ENCODE measurements around the gene C2CD3.

C2CD3 gene

DNA sequence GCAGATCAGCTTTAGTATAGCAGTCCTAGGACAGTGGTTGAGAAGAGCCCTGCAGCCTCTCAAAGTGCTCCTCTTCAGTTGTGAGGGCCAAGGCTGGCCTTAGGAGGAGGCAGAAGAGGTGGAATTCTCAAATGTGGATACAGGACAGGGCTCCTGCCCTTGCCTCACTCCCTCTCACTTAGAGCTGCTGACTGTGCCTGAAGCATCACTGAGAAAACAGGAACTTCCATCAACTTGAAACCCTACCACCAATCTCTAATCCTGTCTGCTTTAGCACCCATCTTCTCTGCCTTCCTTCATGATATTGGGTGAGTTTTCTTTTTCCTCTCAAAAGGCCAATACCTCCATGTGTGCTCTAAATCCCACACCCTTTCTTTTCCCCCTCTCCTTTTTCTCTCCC is 147.5 kb downstream of the C2CD3 start:
- Mint-ChIP-seq H3K27ac (peak overlapping the region; percentile 1 to 35), H3K9me3 (no peaks in the 10 kb centered on the region)

DNA sequence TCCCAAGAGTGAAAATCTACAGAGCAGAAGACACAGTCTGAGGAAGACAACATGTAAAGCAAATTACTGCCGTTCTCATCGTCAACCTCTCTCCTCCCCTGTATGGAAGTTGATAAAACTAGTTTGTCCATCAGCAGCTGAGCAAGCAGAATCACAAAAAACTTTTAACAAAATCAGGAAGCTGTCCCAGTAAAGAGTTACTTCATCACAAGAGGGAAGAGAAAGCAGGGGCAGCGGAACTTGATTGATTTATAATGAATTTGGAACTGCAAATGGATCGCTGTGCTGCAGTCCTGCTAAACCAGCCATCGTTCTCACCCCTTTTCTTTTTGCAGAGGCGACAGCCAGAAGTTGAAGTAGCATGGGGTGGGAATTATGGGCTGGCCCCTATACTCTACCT is 148.3 kb downstream of the C2CD3 start:
- Mint-ChIP-seq H3K27ac (no peak overlapping the region), H3K36me3 (ENCODE audit: insufficient read depth) (peaks cover 4% of the 10 kb centered on the region), H3K9me3 (no peaks in the 10 kb centered on the region), H3K27me3 (no peaks in the 10 kb centered on the region), H3K4me1 (ENCODE audit: low read depth in 2 of 2) (peaks cover 14 to 17% of the 10 kb centered on the region in 2 donors), H3K4me3 (no peak overlapping the region)
- DNase-seq: no peak
- ATAC-seq (replicated peaks): no peak

More for the DNA sequence above, 147.5 kb downstream of the C2CD3 start:
- peaks cover 15 to 17% of the 10 kb centered on the region in 2 donors for H3K4me1 Mint-ChIP-seq (ENCODE audit: low read depth in 2 of 2)
- H3K36me3 Mint-ChIP-seq (ENCODE audit: insufficient read depth): peaks cover 4% of the 10 kb centered on the region
- DNase-seq (no peak), ATAC-seq (replicated peaks) (no peak)
- no peak overlapping the region for H3K4me3 Mint-ChIP-seq
- no peaks in the 10 kb centered on the region for H3K27me3 Mint-ChIP-seq

DNA sequence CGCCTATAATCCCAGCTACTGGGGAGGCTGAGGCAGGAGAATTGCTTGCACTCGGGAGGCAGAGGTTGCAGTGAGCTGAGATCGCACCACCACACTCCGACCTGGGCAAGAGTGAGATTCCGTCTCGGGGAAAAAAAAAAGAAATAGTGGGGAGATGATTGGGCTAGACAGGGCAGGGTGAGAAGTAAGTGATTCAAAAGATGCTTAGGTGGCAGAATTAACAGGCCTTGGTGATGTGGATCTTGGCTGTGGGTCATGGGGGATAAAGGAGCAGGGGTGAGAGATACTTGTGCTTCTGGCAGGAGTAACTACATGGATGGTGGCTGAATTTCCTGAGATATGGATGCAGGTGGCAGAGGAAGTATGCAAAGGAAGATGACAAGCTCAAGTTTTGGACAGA is 148.8 kb downstream of the C2CD3 start:
- H3K4me1 Mint-ChIP-seq (ENCODE audit: low read depth in 2 of 2): peaks cover 14 to 17% of the 10 kb centered on the region in 2 donors
- H3K27me3 Mint-ChIP-seq: no peaks in the 10 kb centered on the region
- H3K27ac Mint-ChIP-seq: no peak overlapping the region
- DNase-seq: no peak
- ATAC-seq (replicated peaks): no peak
- H3K9me3 Mint-ChIP-seq: no peaks in the 10 kb centered on the region
- H3K36me3 Mint-ChIP-seq (ENCODE audit: insufficient read depth): peaks cover 4% of the 10 kb centered on the region
- H3K4me3 Mint-ChIP-seq: no peak overlapping the region

DNA sequence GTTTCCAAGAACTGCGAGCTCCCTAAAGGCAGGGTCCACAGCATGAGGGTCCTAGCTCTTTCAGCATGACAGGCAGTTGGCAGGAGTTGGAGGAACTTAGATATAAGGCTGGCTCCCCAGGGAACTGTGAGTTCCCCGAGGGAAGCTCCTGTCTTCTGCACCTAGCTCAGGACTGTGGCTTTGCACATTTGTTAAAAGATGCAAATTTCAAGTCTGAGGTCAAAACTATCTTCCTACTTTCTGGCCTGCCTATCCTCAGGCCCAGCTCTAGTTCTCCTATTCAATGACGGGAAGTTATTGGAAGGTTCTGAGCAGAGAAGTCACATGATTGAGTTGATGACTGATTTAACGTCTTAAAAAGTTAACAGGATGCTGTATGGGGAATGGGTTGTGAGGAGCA is 150.3 kb downstream of the C2CD3 start:
- ATAC-seq (replicated peaks): no peak

DNA sequence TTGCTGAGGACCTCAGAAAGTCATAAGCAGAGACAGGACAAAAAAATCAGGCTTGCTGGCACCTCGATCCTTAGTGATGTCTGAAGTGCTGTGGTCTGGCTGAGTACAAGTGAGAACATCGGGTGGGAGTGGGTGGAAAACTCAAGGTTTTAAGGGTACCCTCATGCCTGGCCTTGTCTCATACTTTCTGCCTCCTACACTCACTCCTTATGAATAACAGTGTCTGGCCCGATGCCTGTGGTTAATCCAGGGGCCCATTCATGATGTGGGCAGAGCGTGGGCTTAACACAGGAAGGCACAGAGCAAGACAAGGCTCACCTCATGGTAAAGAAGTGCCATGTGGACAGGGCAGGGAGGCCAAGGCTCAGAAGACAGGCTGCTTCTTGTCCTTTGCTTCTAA is 150.9 kb downstream of the C2CD3 start:
- H3K4me3 Mint-ChIP-seq: peak overlapping the region in 1 of 2 donors; percentile 7
- H3K36me3 Mint-ChIP-seq (ENCODE audit: insufficient read depth): no peaks in the 10 kb centered on the region
- no peaks in the 10 kb centered on the region for H3K9me3 Mint-ChIP-seq
- peaks cover 14 to 16% of the 10 kb centered on the region in 2 donors for H3K4me1 Mint-ChIP-seq (ENCODE audit: low read depth in 2 of 2)
- no peaks in the 10 kb centered on the region for H3K27me3 Mint-ChIP-seq
- peak in 2 of 3 experiments; percentile 14 to 26 for DNase-seq
- peak; percentile 95 for ATAC-seq (replicated peaks)
- H3K27ac Mint-ChIP-seq: no peak overlapping the region

More for the DNA sequence above, 150.3 kb downstream of the C2CD3 start:
- Mint-ChIP-seq H3K4me3 (no peak overlapping the region), H3K4me1 (ENCODE audit: low read depth in 2 of 2) (peaks cover 12 to 14% of the 10 kb centered on the region in 2 donors), H3K27ac (no peak overlapping the region), H3K27me3 (no peaks in the 10 kb centered on the region), H3K9me3 (no peaks in the 10 kb centered on the region), H3K36me3 (ENCODE audit: insufficient read depth) (no peaks in the 10 kb centered on the region)
- DNase-seq: no peak

DNA sequence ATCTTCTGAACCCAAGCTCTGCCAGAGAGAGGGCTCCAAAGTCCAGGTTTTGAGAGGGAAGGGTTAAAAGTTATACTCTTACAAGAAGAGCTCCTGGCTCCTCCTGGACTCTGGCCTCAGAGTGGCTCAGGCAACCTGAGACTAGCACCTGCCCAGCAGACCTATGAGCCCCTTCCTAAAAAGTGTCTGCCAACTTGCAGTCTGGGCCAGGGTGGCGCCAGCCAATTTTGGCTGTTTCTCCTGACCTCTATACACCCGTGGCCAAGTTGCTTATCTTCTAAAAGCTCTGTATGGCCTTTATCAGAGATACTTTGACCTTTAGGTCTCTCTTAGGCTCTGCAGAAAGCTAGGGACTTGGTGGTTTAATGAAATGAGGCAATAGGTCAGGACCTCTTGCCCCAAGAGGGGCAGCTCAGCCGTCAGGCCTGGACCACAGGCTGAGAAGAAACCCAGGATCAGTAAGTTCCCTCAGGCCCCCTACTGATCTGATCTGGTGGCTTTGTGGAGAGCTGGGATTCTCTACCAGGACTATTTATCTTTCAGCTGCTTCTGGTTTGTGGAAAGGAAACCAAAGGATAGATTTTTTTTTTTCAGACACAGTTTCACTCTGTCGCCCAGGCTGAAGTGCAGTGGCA is 151.6 kb downstream of the C2CD3 start:
- no peaks in the 10 kb centered on the region for H3K9me3 Mint-ChIP-seq
- H3K36me3 Mint-ChIP-seq (ENCODE audit: insufficient read depth): no peaks in the 10 kb centered on the region
- DNase-seq (no peak), ATAC-seq (replicated peaks) (no peak)
- peak overlapping the region in 1 of 2 donors; percentile 7 for H3K4me3 Mint-ChIP-seq
- no peak overlapping the region for H3K27ac Mint-ChIP-seq
- H3K4me1 Mint-ChIP-seq (ENCODE audit: low read depth in 2 of 2): peaks cover 15 to 16% of the 10 kb centered on the region in 2 donors
- H3K27me3 Mint-ChIP-seq: no peaks in the 10 kb centered on the region

DNA sequence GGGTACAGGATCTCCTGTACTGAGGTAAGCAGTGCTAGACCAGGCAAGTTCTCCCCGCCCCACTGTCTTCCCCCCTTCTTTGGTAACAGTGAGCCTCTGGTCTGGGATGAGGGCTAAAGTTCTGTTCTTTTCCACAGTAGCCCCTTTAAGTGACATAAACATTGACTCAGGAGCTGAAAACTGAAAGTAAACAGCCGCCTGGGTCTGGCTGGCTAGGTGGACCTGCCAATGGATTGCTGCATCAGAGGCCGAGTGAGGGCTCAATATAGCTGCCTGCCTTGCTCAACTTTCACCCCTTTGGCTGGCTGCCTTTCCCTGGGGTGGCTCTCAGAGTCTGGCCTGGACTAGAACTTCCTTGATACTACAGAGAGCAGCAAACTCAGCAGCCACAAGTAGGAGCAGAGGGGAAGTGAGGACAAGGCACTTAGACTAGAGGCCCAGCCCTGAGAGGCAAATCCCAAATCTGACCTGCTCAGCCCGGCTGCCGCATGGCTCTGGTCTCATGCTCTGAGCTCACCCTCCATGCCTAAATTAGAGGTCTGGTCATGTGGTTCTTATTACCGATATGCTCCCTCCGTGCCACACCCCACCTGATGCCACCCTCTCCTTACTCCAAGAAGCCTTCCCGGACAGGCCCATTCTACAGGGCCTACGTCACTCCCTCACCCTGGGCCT is 152.3 kb downstream of the C2CD3 start:
- no peak overlapping the region for H3K4me3 Mint-ChIP-seq
- no peak for ATAC-seq (replicated peaks)
- H3K27ac Mint-ChIP-seq: no peak overlapping the region
- DNase-seq: no peak
- H3K27me3 Mint-ChIP-seq: no peaks in the 10 kb centered on the region
- H3K36me3 Mint-ChIP-seq (ENCODE audit: insufficient read depth): no peaks in the 10 kb centered on the region
- peaks cover 9 to 14% of the 10 kb centered on the region in 2 donors for H3K4me1 Mint-ChIP-seq (ENCODE audit: low read depth in 2 of 2)
- H3K9me3 Mint-ChIP-seq: no peaks in the 10 kb centered on the region

DNA sequence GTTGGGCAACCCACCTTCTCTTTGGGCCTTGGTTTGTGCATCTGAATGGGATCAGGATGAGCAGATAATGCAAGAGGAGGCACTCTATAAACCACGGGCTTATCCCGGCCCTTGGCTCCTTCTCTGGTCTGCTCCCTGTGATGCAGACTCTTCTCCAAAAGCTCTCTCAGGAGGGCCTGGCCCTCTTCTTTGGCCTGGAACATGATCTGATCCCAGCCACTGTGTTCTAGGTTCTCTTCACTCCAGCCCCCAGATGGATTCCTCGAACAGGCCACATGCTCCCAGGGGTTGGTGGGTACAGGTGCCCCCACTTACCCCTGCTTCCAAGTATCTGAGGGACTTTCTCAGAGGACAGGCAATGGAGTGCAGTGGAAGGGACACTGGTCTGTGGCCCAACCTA is 153.2 kb downstream of the C2CD3 start:
- no peaks in the 10 kb centered on the region for H3K27me3 Mint-ChIP-seq
- ATAC-seq (replicated peaks) (no peak), DNase-seq (no peak)
- H3K27ac Mint-ChIP-seq: no peak overlapping the region
- no peaks in the 10 kb centered on the region for H3K9me3 Mint-ChIP-seq
- H3K4me3 Mint-ChIP-seq: no peak overlapping the region
- H3K36me3 Mint-ChIP-seq (ENCODE audit: insufficient read depth): no peaks in the 10 kb centered on the region
- peaks cover 9 to 14% of the 10 kb centered on the region in 2 donors for H3K4me1 Mint-ChIP-seq (ENCODE audit: low read depth in 2 of 2)

DNA sequence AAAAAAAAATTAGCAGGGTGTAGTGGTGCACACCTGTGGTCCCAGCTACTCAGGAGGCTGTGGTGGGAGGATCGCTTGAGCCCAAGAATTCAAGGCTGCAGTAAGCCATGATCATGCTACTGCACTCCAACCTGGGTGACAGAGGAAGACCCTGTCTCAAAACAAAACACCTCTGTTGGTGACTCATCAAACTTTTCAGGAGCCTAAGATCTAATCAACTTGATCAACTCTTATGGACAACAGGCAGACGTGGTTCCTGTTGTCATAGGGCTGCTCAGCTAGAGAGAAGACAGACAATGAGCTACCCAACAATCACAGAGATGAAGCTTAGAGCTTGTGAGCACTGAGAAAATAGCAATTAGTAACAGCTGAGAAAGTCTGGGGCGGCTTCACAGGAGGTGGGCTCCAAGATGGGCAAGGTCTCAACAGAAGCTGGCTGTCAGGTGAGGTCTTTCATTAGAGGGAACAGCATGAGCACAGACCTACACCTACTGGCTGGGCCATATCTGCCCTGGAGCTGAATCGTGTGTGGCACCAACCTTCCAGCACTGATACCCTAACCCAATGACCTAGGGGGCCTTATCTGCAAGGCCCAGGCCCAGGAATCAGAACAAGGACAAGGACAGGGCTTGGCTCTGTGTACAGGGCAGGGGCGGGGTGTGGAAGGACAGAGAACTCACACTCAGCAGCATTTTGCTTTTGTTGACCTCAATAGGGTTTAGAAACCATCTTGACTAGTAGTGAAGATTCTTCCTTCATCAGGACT is 154.7 kb downstream of the C2CD3 start:
- no peaks in the 10 kb centered on the region for H3K9me3 Mint-ChIP-seq
- H3K27ac Mint-ChIP-seq: peak overlapping the region; percentile 33 to 80
- ATAC-seq (replicated peaks) (no peak), DNase-seq (no peak)
- no peaks in the 10 kb centered on the region for H3K27me3 Mint-ChIP-seq
- no peak overlapping the region for H3K4me3 Mint-ChIP-seq
- H3K4me1 Mint-ChIP-seq (ENCODE audit: low read depth in 2 of 2): peaks cover 23 to 24% of the 10 kb centered on the region in 2 donors
- H3K36me3 Mint-ChIP-seq (ENCODE audit: insufficient read depth): peaks cover 4% of the 10 kb centered on the region

DNA sequence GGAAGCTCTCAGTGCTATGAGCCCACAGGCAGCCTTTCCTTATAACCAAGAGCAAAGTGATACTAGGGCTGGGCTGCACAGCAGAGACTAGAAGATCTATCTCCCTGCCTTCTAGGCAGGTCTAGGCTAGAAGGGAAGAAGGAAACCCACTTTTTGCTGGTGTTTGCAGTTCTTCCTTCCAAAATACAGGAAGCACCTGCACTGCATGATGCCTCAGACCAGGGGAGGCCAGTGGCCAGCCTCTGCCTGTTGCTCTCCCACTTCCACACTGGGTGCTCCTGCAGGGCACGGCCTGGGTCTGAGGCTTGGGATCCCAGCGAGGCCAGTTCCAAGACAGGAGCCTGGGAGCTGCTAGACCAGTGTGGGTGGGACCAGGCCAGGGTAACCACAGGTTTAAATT is 155.9 kb downstream of the C2CD3 start:
- no peak for DNase-seq
- no peaks in the 10 kb centered on the region for H3K9me3 Mint-ChIP-seq
- no peak overlapping the region for H3K4me3 Mint-ChIP-seq
- ATAC-seq (replicated peaks): no peak
- peaks cover 4% of the 10 kb centered on the region for H3K36me3 Mint-ChIP-seq (ENCODE audit: insufficient read depth)
- peak overlapping the region; percentile 41 to 49 for H3K27ac Mint-ChIP-seq
- H3K27me3 Mint-ChIP-seq: no peaks in the 10 kb centered on the region
- H3K4me1 Mint-ChIP-seq (ENCODE audit: low read depth in 2 of 2): peaks cover 35 to 37% of the 10 kb centered on the region in 2 donors

DNA sequence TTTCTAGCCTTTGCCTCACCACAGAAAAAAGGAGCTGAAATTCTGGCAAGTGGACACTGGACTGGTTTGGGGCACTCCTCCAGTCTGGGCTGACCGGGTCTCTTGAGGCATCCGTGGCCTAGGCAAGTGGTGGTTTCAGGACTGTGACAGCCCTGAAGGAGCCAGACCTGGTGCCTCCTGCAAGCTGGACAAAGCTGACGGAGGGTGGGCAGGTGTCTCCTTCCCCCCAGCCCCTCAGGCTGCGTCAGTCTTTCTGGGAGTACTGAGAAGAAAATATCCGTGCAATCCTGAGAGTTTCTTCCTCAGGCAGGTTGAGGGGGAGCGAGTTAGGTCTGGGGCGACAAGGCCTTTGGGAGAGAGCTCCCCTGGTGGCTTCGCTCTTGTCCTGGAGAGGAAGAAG is 157.7 kb downstream of the C2CD3 start:
- Mint-ChIP-seq H3K36me3 (ENCODE audit: insufficient read depth) (peaks cover 4% of the 10 kb centered on the region), H3K9me3 (no peaks in the 10 kb centered on the region), H3K4me1 (ENCODE audit: low read depth in 2 of 2) (peaks cover 45 to 48% of the 10 kb centered on the region in 2 donors), H3K27ac (peak overlapping the region; percentile 96 to 97), H3K27me3 (no peaks in the 10 kb centered on the region), H3K4me3 (no peak overlapping the region)
- no peak for DNase-seq
- ATAC-seq (replicated peaks): no peak

DNA sequence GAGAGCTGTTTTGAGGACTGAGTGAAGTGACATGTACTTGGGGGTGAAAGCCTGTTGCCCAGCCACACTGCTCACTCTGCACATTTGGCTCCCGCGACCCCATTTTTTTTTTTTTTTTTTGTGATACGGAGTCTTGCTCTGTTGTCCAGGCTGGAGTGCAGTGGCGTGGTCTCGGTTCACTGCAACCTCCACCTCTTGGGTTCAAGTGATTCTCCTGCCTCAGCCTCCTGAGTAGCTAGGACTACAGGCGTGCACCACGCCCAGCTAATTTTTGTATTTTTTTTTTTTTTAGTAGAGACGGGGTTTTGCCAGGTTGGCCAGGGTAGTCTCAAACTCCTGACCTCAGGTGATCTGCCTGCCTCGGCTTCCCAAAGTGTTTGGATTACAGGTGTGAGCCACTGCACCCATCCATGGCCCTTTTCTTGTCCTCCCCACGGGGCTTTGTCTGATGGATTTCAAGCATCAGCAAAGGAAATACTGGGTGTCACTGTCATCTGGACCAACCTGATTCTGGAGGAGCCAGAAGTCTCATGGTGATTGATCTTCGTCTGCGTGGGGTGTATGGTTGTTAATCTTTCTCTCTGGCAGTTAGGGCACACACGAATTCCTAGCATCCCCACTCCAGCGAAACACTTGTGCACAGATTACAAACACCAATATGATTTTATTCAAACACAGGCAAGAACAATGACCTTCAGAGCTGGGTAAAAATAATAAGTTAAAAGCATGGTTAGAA is 158.6 kb downstream of the C2CD3 start:
- Mint-ChIP-seq H3K27ac (peak overlapping the region; percentile 96 to 97), H3K27me3 (no peaks in the 10 kb centered on the region), H3K9me3 (no peaks in the 10 kb centered on the region), H3K36me3 (ENCODE audit: insufficient read depth) (peaks cover 4% of the 10 kb centered on the region), H3K4me3 (peak overlapping the region; percentile 57 to 66), H3K4me1 (ENCODE audit: low read depth in 2 of 2) (peaks cover 48 to 50% of the 10 kb centered on the region in 2 donors)
- DNase-seq (no peak), ATAC-seq (replicated peaks) (no peak)

Measured in effector memory CD8-positive, alpha-beta T cell (primary cell).